ENCODE data around the gene C8B.

C8B gene

DNA sequence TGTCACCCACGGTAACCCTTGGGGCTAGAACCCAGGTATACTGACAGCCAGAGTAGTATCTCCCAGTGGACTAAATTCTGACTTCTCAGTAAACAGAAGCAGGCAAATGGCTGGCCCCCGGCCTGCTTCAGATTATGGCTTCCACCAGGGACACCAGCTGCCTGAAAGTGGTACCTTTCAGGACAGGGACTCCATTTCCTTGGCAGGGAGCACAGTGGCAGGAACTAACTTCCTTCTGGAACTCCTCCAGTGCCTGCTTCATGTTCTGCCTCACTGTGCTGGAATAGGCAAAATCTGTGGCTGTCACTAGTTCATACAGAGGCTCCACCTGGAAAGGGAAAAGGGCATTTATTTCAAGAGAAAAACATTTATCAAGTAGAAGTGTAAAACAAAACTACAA, 32.7 kb downstream of the C8B start:
- Histone ChIP-seq H3K4me1 (ENCODE audit: control insufficient read depth, insufficient read depth, low read length) (peaks cover 1% of the 10 kb centered on the region; the same call in 1 of the 2 replicates), H3K27me3 (ENCODE audit: control insufficient read depth, insufficient read depth, low read length) (no peaks in the 10 kb centered on the region), H3K9me3 (ENCODE audit: control insufficient read depth, insufficient read depth, low read length) (no peaks in the 10 kb centered on the region), H3K27ac (ENCODE audit: low read length) (no peak overlapping the region), H3K4me3 (ENCODE audit: low read length) (no peak overlapping the region), H3K36me3 (ENCODE audit: control insufficient read depth, insufficient read depth, low read length) (no peaks in the 10 kb centered on the region)
- no CpG with 5 or more reads among the region's 2 CpGs for WGBS (ENCODE audit: insufficient coverage, insufficient read length)
- DNase-seq (ENCODE audit: low read depth, low spot score), result no peak

GRCh38 chr1:56931686-56932085, 34.1 kb downstream of the C8B start:
- no CpG with 5 or more reads among the region's 3 CpGs for WGBS (ENCODE audit: insufficient coverage, insufficient read length)
- H3K27me3 ChIP-seq (ENCODE audit: control insufficient read depth, insufficient read depth, low read length), result no peaks in the 10 kb centered on the region
- no peak for DNase-seq (ENCODE audit: low read depth, low spot score)
- H3K9me3 ChIP-seq (ENCODE audit: control insufficient read depth, insufficient read depth, low read length), result no peaks in the 10 kb centered on the region
- H3K27ac ChIP-seq (ENCODE audit: low read length), result no peak overlapping the region
- no peak overlapping the region for H3K4me3 ChIP-seq (ENCODE audit: low read length)
- H3K36me3 ChIP-seq (ENCODE audit: control insufficient read depth, insufficient read depth, low read length), result no peaks in the 10 kb centered on the region
- H3K4me1 ChIP-seq (ENCODE audit: control insufficient read depth, insufficient read depth, low read length), result peaks cover 1% of the 10 kb centered on the region; the same call in 1 of the 2 replicates

- no CpG with 5 or more reads among the region's 3 CpGs for WGBS (ENCODE audit: insufficient coverage, insufficient read length)
- Histone ChIP-seq H3K4me3 (ENCODE audit: low read length) (no peak overlapping the region), H3K27ac (ENCODE audit: low read length) (no peak overlapping the region), H3K36me3 (ENCODE audit: control insufficient read depth, insufficient read depth, low read length) (no peaks in the 10 kb centered on the region), H3K9me3 (ENCODE audit: control insufficient read depth, insufficient read depth, low read length) (no peaks in the 10 kb centered on the region), H3K27me3 (ENCODE audit: control insufficient read depth, insufficient read depth, low read length) (no peaks in the 10 kb centered on the region), H3K4me1 (ENCODE audit: control insufficient read depth, insufficient read depth, low read length) (peaks cover 1% of the 10 kb centered on the region; the same call in 1 of the 2 replicates)
- DNase-seq (ENCODE audit: low read depth, low spot score), result no peak
Observed at GRCh38 chr1:56931211-56931610, 34.6 kb downstream of the C8B start.

GRCh38 chr1:56929492-56929891, 36.3 kb downstream of the C8B start:
- H3K36me3 ChIP-seq (ENCODE audit: control insufficient read depth, insufficient read depth, low read length), result no peaks in the 10 kb centered on the region
- WGBS (ENCODE audit: insufficient coverage, insufficient read length), result no CpG with 5 or more reads among the region's 2 CpGs
- peaks cover under 1% of the 10 kb centered on the region for H3K4me1 ChIP-seq (ENCODE audit: control insufficient read depth, insufficient read depth, low read length)
- H3K27me3 ChIP-seq (ENCODE audit: control insufficient read depth, insufficient read depth, low read length), result no peaks in the 10 kb centered on the region
- no peak overlapping the region for H3K4me3 ChIP-seq (ENCODE audit: low read length)
- H3K9me3 ChIP-seq (ENCODE audit: control insufficient read depth, insufficient read depth, low read length), result no peaks in the 10 kb centered on the region
- DNase-seq (ENCODE audit: low read depth, low spot score), result no peak
- no peak overlapping the region for H3K27ac ChIP-seq (ENCODE audit: low read length)

DNA sequence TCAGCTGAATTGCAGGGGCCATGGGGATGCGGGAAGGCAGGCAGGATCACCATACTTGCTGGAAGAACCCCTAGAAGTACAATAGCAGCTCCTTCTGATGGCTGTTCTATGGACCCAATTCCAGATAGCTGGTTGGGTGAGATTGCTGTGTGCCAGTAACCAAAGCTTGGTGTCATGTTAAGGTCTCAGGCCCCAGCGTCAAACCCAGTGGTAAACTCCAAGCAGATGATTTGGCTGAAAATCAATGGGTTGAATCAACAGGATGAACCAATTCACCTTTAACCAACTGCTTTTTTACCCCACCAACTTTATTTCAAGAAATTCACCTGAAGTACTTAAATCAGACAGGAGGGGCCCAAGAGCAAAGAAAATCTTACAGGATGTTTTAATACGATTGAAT, 37.8 kb downstream of the C8B start:
- WGBS (ENCODE audit: insufficient coverage, insufficient read length), result no CpG with 5 or more reads among the region's 3 CpGs
- no peak overlapping the region for H3K4me3 ChIP-seq (ENCODE audit: low read length)
- no peaks in the 10 kb centered on the region; the same call in 1 of the 2 replicates for H3K4me1 ChIP-seq (ENCODE audit: control insufficient read depth, insufficient read depth, low read length)
- no peaks in the 10 kb centered on the region for H3K27me3 ChIP-seq (ENCODE audit: control insufficient read depth, insufficient read depth, low read length)
- no peak overlapping the region for H3K27ac ChIP-seq (ENCODE audit: low read length)
- no peaks in the 10 kb centered on the region for H3K36me3 ChIP-seq (ENCODE audit: control insufficient read depth, insufficient read depth, low read length)
- H3K9me3 ChIP-seq (ENCODE audit: control insufficient read depth, insufficient read depth, low read length), result no peaks in the 10 kb centered on the region
- no peak for DNase-seq (ENCODE audit: low read depth, low spot score)

- H3K36me3 ChIP-seq (ENCODE audit: control insufficient read depth, insufficient read depth, low read length), result no peaks in the 10 kb centered on the region
- H3K4me3 ChIP-seq (ENCODE audit: low read length), result no peak overlapping the region
- H3K9me3 ChIP-seq (ENCODE audit: control insufficient read depth, insufficient read depth, low read length), result no peaks in the 10 kb centered on the region
- WGBS (ENCODE audit: insufficient coverage, insufficient read length), result no CpG with 5 or more reads among the region's 4 CpGs
- H3K27me3 ChIP-seq (ENCODE audit: control insufficient read depth, insufficient read depth, low read length), result no peaks in the 10 kb centered on the region
- DNase-seq (ENCODE audit: low read depth, low spot score), result no peak
- H3K27ac ChIP-seq (ENCODE audit: low read length), result no peak overlapping the region
- no peaks in the 10 kb centered on the region; the same call in 1 of the 2 replicates for H3K4me1 ChIP-seq (ENCODE audit: control insufficient read depth, insufficient read depth, low read length)
Observed at GRCh38 chr1:56927171-56927570, 38.6 kb downstream of the C8B start.

DNA sequence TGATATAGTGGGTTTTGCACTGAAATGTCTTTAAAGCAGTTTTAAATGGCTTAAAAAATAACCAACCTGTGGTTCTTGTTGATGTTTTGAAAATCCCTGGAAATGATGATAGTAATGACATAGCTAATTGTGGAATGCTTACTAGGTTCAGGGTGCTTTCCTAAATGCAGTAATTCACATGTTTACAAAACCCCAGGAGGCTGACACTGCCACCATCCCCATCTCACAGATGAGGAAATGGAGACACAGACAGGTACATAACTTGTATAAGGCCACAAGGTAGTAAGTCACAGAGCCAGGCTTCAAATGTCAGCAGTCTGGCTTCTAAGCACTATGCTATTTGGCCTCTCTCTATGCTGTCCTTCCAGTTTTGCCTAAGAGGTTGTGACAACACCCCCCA, 40.6 kb downstream of the C8B start:
- Histone ChIP-seq H3K9me3 (ENCODE audit: control insufficient read depth, insufficient read depth, low read length) (no peaks in the 10 kb centered on the region), H3K27me3 (ENCODE audit: control insufficient read depth, insufficient read depth, low read length) (no peaks in the 10 kb centered on the region), H3K36me3 (ENCODE audit: control insufficient read depth, insufficient read depth, low read length) (no peaks in the 10 kb centered on the region), H3K4me1 (ENCODE audit: control insufficient read depth, insufficient read depth, low read length) (no peaks in the 10 kb centered on the region; the same call in 1 of the 2 replicates), H3K4me3 (ENCODE audit: low read length) (no peak overlapping the region), H3K27ac (ENCODE audit: low read length) (no peak overlapping the region)
- no peak for DNase-seq (ENCODE audit: low read depth, low spot score)

GRCh38 chr1:56924116-56924515, 41.7 kb downstream of the C8B start:
- no peak for DNase-seq (ENCODE audit: low read depth, low spot score)
- H3K36me3 ChIP-seq (ENCODE audit: control insufficient read depth, insufficient read depth, low read length), result no peaks in the 10 kb centered on the region
- H3K27me3 ChIP-seq (ENCODE audit: control insufficient read depth, insufficient read depth, low read length), result no peaks in the 10 kb centered on the region
- no peak overlapping the region for H3K4me3 ChIP-seq (ENCODE audit: low read length)
- no peaks in the 10 kb centered on the region; the same call in 1 of the 2 replicates for H3K4me1 ChIP-seq (ENCODE audit: control insufficient read depth, insufficient read depth, low read length)
- no peaks in the 10 kb centered on the region for H3K9me3 ChIP-seq (ENCODE audit: control insufficient read depth, insufficient read depth, low read length)
- no CpG with 5 or more reads among the region's 5 CpGs for WGBS (ENCODE audit: insufficient coverage, insufficient read length)
- H3K27ac ChIP-seq (ENCODE audit: low read length), result no peak overlapping the region

GRCh38 chr1:56923201-56923600, 42.6 kb downstream of the C8B start:
- Histone ChIP-seq H3K4me1 (ENCODE audit: control insufficient read depth, insufficient read depth, low read length) (no peaks in the 10 kb centered on the region; the same call in 1 of the 2 replicates), H3K4me3 (ENCODE audit: low read length) (no peak overlapping the region), H3K27me3 (ENCODE audit: control insufficient read depth, insufficient read depth, low read length) (no peaks in the 10 kb centered on the region), H3K27ac (ENCODE audit: low read length) (no peak overlapping the region), H3K36me3 (ENCODE audit: control insufficient read depth, insufficient read depth, low read length) (no peaks in the 10 kb centered on the region), H3K9me3 (ENCODE audit: control insufficient read depth, insufficient read depth, low read length) (no peaks in the 10 kb centered on the region)
- no peak for DNase-seq (ENCODE audit: low read depth, low spot score)
- no CpG with 5 or more reads among the region's 3 CpGs for WGBS (ENCODE audit: insufficient coverage, insufficient read length)

GRCh38 chr1:56922507-56922906, 43.3 kb downstream of the C8B start:
- no CpG with 5 or more reads among the region's 1 CpG for WGBS (ENCODE audit: insufficient coverage, insufficient read length)
- H3K4me1 ChIP-seq (ENCODE audit: control insufficient read depth, insufficient read depth, low read length), result no peaks in the 10 kb centered on the region; the same call in 1 of the 2 replicates
- no peak overlapping the region for H3K27ac ChIP-seq (ENCODE audit: low read length)
- H3K4me3 ChIP-seq (ENCODE audit: low read length), result no peak overlapping the region
- no peaks in the 10 kb centered on the region for H3K9me3 ChIP-seq (ENCODE audit: control insufficient read depth, insufficient read depth, low read length)
- no peak for DNase-seq (ENCODE audit: low read depth, low spot score)
- H3K36me3 ChIP-seq (ENCODE audit: control insufficient read depth, insufficient read depth, low read length), result no peaks in the 10 kb centered on the region
- H3K27me3 ChIP-seq (ENCODE audit: control insufficient read depth, insufficient read depth, low read length), result no peaks in the 10 kb centered on the region

DNA sequence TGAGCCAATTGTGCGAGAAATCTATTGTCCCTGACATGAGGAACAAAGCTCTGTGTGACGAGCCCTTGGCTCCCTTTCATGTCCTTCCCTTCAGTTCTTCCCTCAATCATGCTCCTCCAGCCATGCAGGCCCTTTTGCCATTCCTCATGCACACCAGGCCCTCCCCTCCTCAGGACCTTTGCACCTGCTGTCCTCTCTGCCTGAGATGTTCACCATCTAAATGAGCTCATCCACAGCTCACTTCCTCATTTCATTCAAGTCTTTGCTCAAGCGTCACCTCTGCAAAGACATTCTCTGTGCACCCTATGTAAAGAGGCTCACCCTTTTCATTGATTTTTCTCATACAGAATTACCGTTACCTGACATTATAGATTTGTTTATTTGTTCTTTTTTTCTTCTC, 43.7 kb downstream of the C8B start:
- Histone ChIP-seq H3K9me3 (ENCODE audit: control insufficient read depth, insufficient read depth, low read length) (no peaks in the 10 kb centered on the region), H3K27me3 (ENCODE audit: control insufficient read depth, insufficient read depth, low read length) (no peaks in the 10 kb centered on the region), H3K27ac (ENCODE audit: low read length) (no peak overlapping the region), H3K36me3 (ENCODE audit: control insufficient read depth, insufficient read depth, low read length) (no peaks in the 10 kb centered on the region), H3K4me1 (ENCODE audit: control insufficient read depth, insufficient read depth, low read length) (no peaks in the 10 kb centered on the region; the same call in 1 of the 2 replicates), H3K4me3 (ENCODE audit: low read length) (no peak overlapping the region)
- DNase-seq (ENCODE audit: low read depth, low spot score), result no peak
- no CpG with 5 or more reads among the region's 4 CpGs for WGBS (ENCODE audit: insufficient coverage, insufficient read length)
